Measurements from ENCODE around the gene ADRB2.

DNA sequence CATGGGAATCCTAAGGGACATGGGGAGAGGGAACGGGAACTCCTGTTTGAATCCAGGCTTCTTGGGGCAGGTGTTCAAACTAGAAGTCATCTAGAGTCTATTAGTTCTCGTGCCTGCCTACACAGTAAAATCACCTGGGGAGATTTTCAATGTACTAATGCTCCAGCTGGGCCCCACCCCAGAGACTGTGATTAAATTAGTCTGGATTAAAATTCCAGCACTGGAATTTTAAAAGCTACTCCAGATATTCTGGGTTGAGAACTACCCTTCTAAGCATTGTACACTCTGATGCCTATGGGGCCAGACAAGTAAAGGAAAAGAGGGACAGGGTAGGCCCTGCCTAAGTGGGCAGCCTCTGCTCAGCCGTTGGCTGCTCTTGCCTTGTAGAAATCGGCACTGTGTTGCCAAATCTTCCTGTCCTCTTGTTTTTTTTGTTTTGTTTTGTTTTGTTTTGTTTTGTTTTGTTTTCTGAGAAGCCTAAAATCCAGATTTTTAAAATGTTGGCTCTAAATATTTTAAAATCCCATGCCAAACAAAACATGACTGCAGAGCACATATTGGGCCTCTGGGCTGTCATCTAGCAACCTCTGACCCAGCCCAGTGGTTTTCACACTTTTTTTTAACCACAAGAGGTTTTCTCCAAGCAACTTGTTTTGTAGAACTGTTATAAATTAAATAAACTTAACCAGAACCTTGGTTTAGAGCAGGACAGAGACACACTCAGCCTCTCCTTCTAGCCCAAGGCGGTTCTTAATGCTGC is 29.0 kb downstream of the ADRB2 start:
- TF ChIP-seq CTCF (IDR thresholded peaks at IDR 0.05): no peak
- no peak for TF ChIP-seq EP300 (IDR thresholded peaks at IDR 0.05; ENCODE audit: low read depth)
- no peak for TF ChIP-seq POLR2A (IDR thresholded peaks at IDR 0.05)
